H9 (cell line): ENCODE results near the gene SLC39A7. TPM values are rescaled to one million over a fixed set of nuclear protein-coding genes. Genes with fewer than 3 reads are reported as not detected.

ENCODE experiments used
- DNase-seq: peaks from one replicate; pipeline ENCODE4 v3.0.0-alpha.2; 2017
- H2AFZ ChIP-seq: one replicate; pipeline ENCODE4 v1.6.1; 2013; ENCODE audit warnings: mild to moderate bottlenecking, low read length, control low read depth, moderate library complexity
- H2AK5ac ChIP-seq: 2 replicates; pipeline ENCODE4 v1.6.1; 2013; ENCODE audit warnings: low read length, control low read depth, mixed read lengths; ENCODE audit not compliant: insufficient read length
- H2BK120ac ChIP-seq: one replicate; pipeline ENCODE4 v1.6.1; 2013; ENCODE audit warnings: low read depth, mild to moderate bottlenecking, low read length, control low read depth, inconsistent platforms; ENCODE audit not compliant: poor library complexity, severe bottlenecking
- H2BK12ac ChIP-seq: 2 replicates; pipeline ENCODE4 v1.6.1; 2013; ENCODE audit warnings: low read length, control low read depth, mixed read lengths, low read depth; ENCODE audit not compliant: insufficient read length
- H2BK15ac ChIP-seq: 2 replicates; pipeline ENCODE4 v1.6.1; 2013; ENCODE audit warnings: low read depth, low read length, control low read depth
- H2BK20ac ChIP-seq: one replicate; pipeline ENCODE4 v1.6.1; 2013; ENCODE audit warnings: low read depth, mild to moderate bottlenecking, low read length, control low read depth, inconsistent platforms; ENCODE audit not compliant: poor library complexity, severe bottlenecking
- H2BK5ac ChIP-seq: 2 replicates; pipeline ENCODE4 v1.6.1; 2013; ENCODE audit warnings: low read length, control low read depth, mixed read lengths; ENCODE audit not compliant: insufficient read length
- H3K14ac ChIP-seq: 2 replicates; pipeline ENCODE4 v1.6.1; 2013; ENCODE audit warnings: low read length, control low read depth; ENCODE audit not compliant: insufficient read depth
- H3K18ac ChIP-seq: 2 replicates; pipeline ENCODE4 v1.6.1; 2013; ENCODE audit warnings: low read depth, mild to moderate bottlenecking, mixed read lengths, low read length, control low read depth; ENCODE audit not compliant: insufficient read length
- H3K23ac ChIP-seq: 2 replicates; pipeline ENCODE4 v1.6.1; 2013; ENCODE audit warnings: low read length, control low read depth, mixed read lengths, low read depth; ENCODE audit not compliant: insufficient read length
- H3K23me2 ChIP-seq: 2 replicates; pipeline ENCODE4 v1.6.1; 2013; ENCODE audit warnings: low read depth, mild to moderate bottlenecking, mixed read lengths, low read length, control low read depth; ENCODE audit not compliant: insufficient read length, poor library complexity, severe bottlenecking
- H3K27ac ChIP-seq: 2 replicates; pipeline ENCODE4 v1.5.1; 2013; ENCODE audit warnings: low read length, control low read depth, mixed read lengths, low read depth; ENCODE audit not compliant: insufficient read length
- H3K27me3 ChIP-seq: 2 replicates; pipeline ENCODE4 v1.6.1; 2013; ENCODE audit warnings: low read length, control low read depth, inconsistent platforms; ENCODE audit not compliant: insufficient read depth
- H3K4ac ChIP-seq: 2 replicates; pipeline ENCODE4 v1.6.1; 2013; ENCODE audit warnings: low read depth, mild to moderate bottlenecking, control low read depth, inconsistent platforms, low read length, moderate library complexity
- H3K4me1 ChIP-seq: 2 replicates; pipeline ENCODE4 v1.6.1; 2013; ENCODE audit warnings: low read length, control low read depth, inconsistent platforms; ENCODE audit not compliant: insufficient read depth
- H3K4me2 ChIP-seq: 2 replicates; pipeline ENCODE4 v1.6.1; 2013; ENCODE audit warnings: low read length, control low read depth, mixed read lengths; ENCODE audit not compliant: insufficient read length, insufficient read depth
- H3K56ac ChIP-seq: 2 replicates; pipeline ENCODE4 v1.6.1; 2013; ENCODE audit warnings: low read depth, mild to moderate bottlenecking, mixed read lengths, low read length, control low read depth; ENCODE audit not compliant: insufficient read length
- H3K79me1 ChIP-seq: 2 replicates; pipeline ENCODE4 v1.6.1; 2013; ENCODE audit warnings: low read depth, mild to moderate bottlenecking, moderate library complexity, low read length, control low read depth, inconsistent platforms; ENCODE audit not compliant: insufficient read depth, poor library complexity, severe bottlenecking
- H3K79me2 ChIP-seq: 2 replicates; pipeline ENCODE4 v1.6.1; 2013; ENCODE audit warnings: low read length, control low read depth, inconsistent platforms; ENCODE audit not compliant: insufficient read depth
- H3K9ac ChIP-seq: 2 replicates; pipeline ENCODE4 v1.6.1; 2013; ENCODE audit warnings: low read length, control low read depth, mixed read lengths; ENCODE audit not compliant: insufficient read length; ENCODE audit errors: extremely low read depth
- H3K9me3 ChIP-seq: one replicate; pipeline ENCODE4 v1.6.1; 2013; ENCODE audit warnings: low read depth, low read length, inconsistent platforms; ENCODE audit not compliant: control insufficient read depth
- H3T11ph ChIP-seq: one replicate; pipeline ENCODE4 v1.6.1; 2013; ENCODE audit warnings: mild to moderate bottlenecking, low read length, control low read depth, inconsistent platforms
- H4K20me1 ChIP-seq: one replicate; pipeline ENCODE4 v1.6.1; 2013; ENCODE audit not compliant: control insufficient read depth, insufficient read length, insufficient read depth
- H4K5ac ChIP-seq: 2 replicates; pipeline ENCODE4 v1.6.1; 2013; ENCODE audit warnings: low read depth, mild to moderate bottlenecking, mixed read lengths, low read length, control low read depth; ENCODE audit not compliant: insufficient read length
- H4K8ac ChIP-seq: replicated peaks from 2 replicates; pipeline ENCODE4 v1.6.1; 2013; ENCODE audit warnings: low read length, control low read depth, mixed read lengths, low read depth; ENCODE audit not compliant: insufficient read length
- H4K91ac ChIP-seq: 2 replicates; pipeline ENCODE4 v1.6.1; 2013; ENCODE audit warnings: low read depth, mild to moderate bottlenecking, moderate library complexity, mixed read lengths, low read length, control low read depth; ENCODE audit not compliant: insufficient read length
- H3K27ac Mint-ChIP-seq, 3 experiments: 2 replicates in 2 of 3; 3 replicates in 1 of 3; pipeline ENCODE4 v1.8.0; 2020 to 2021; ENCODE audit warnings: mixed read lengths in 3 of 3, mild to moderate bottlenecking in 1 of 3, moderate library complexity in 1 of 3
- H3K27me3 Mint-ChIP-seq: 2 replicates; pipeline ENCODE4 v1.8.0; 2021; ENCODE audit warnings: low read depth, mild to moderate bottlenecking, moderate library complexity, mixed read lengths
- H3K36me3 Mint-ChIP-seq, 3 experiments: 2 replicates in 2 of 3; 3 replicates in 1 of 3; pipeline ENCODE4 v1.8.0; 2020 to 2021; ENCODE audit warnings: low read depth in 3 of 3, mixed read lengths in 3 of 3; ENCODE audit not compliant: insufficient read depth in 1 of 3
- H3K4me1 Mint-ChIP-seq, 2 experiments: 2 replicates each; pipeline ENCODE4 v1.8.0; 2020; ENCODE audit warnings: mixed read lengths in 2 of 2
- H3K4me3 Mint-ChIP-seq, 2 experiments: 2 replicates in 1 of 2; 3 replicates in 1 of 2; pipeline ENCODE4 v1.8.0; 2020 to 2021; ENCODE audit warnings: mild to moderate bottlenecking in 2 of 2, mixed read lengths in 2 of 2, moderate library complexity in 1 of 2
- H3K9me3 Mint-ChIP-seq, 2 experiments: 2 replicates in 1 of 2; 3 replicates in 1 of 2; pipeline ENCODE4 v1.8.0; 2020; ENCODE audit warnings: mild to moderate bottlenecking in 2 of 2, mixed read lengths in 2 of 2, moderate library complexity in 1 of 2
- CTCF ChIP-seq: fragments of 200-600 bp; sonication (generic); conservative IDR thresholded peaks from 3 replicates; pipeline ENCODE4 v1.8.0; 2021; ENCODE audit warnings: antibody characterized with exemption, mild to moderate bottlenecking
- WGBS: extraction: QIAGEN DNeasy Blood & Tissue Kit; methylation state at CpG from one replicate; pipeline ENCODE4 v1.1.7; 2013; ENCODE audit warnings: missing lambda C conversion rate, low lambda C conversion rate, mixed read lengths; ENCODE audit not compliant: insufficient read length; ENCODE audit errors: extremely low coverage; 5-methylcytosine and 5-hydroxymethylcytosine counted together
- total RNA-seq: library from RNA; stranded (reverse); gene quantifications from 2 replicates; pipeline ENCODE4 v1.2.1, GENCODE V29; 2021

The SLC39A7 gene
- total RNA-seq, 1 experiment from 2014 or later, result 107 TPM

DNA sequence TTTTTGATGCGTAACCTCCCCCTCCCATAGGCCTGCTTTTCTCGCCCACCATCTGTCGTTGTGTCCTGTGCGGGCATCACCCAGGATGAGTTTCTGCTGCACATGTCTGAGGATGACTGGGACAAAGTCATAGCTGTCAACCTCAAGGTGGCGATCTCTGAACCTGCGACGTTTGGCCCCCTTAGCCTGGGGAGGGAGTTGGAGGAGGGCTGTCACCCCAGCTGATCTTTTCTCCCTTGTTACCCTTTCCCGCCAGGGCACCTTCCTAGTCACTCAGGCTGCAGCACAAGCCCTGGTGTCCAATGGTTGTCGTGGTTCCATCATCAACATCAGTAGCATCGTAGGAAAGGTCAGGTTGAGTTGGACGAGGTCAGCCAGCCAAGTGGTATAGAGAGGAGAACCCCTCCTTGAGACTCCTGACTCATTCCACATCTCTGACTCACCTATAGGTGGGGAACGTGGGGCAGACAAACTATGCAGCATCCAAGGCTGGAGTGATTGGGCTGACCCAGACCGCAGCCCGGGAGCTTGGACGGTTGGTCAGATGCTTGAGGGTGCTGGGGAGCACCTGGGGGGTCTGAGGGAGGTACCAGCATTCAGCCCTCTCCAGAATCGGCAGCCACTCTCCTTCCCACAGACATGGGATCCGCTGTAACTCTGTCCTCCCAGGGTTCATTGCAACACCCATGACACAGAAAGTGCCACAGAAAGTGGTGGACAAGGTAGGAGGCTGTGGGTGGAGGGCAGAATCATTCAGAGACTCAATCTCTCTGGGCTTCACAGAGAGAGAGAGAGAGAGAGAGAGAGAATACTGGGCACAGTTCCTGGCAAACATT, 4.7 kb downstream of the SLC39A7 start:
- Mint-ChIP-seq H3K4me1 (peaks cover 42 to 50% of the 10 kb centered on the region in 2 experiments), H3K27me3 (peaks cover 40% of the 10 kb centered on the region), H3K9me3 (no peaks in the 10 kb centered on the region; a peak in 1 of 5 replicates), H3K4me3 (peak overlapping the region; percentile 69 to 95), H3K36me3 (peaks cover 34 to 47% (median 37%) of the 10 kb centered on the region in 3 experiments), H3K27ac (peak overlapping the region in 2 of 3 experiments; percentile 85 to 95; a peak in 2 of 7 replicates)
- Histone ChIP-seq H4K8ac (no peak overlapping the region), H3K4me2 (peak overlapping the region; percentile 77), H3K9me3 (no peaks in the 10 kb centered on the region), H3K14ac (no peak overlapping the region), H4K91ac (no peak overlapping the region), H3K27ac (no peak overlapping the region), H2BK15ac (no peak overlapping the region), H3K4ac (no peak overlapping the region), H2AK5ac (no peak overlapping the region), H2BK5ac (no peak overlapping the region), H3K79me2 (peaks cover 4% of the 10 kb centered on the region; the same call in 1 of the 2 replicates), H3T11ph (no peak overlapping the region), H3K23me2 (peaks cover 22% of the 10 kb centered on the region), H2BK12ac (no peak overlapping the region), H3K56ac (no peak overlapping the region), H4K20me1 (peaks cover 3% of the 10 kb centered on the region), H3K79me1 (no peaks in the 10 kb centered on the region), H2AFZ (no peak overlapping the region), H2BK20ac (no peak overlapping the region), H3K23ac (no peak overlapping the region), H3K9ac (no peak overlapping the region), H3K27me3 (peaks cover 23% of the 10 kb centered on the region; the same call in 1 of the 2 replicates), H3K18ac (no peak overlapping the region), H2BK120ac (no peak overlapping the region), H4K5ac (no peak overlapping the region), H3K4me1 (peaks cover 11% of the 10 kb centered on the region; the same call in 1 of the 2 replicates)
- TF ChIP-seq CTCF, result no peak; the same call in 2 of the 3 replicates
- DNase-seq, result no peak
- no CpG with 5 or more reads among the region's 17 CpGs for WGBS
